Measurements from ENCODE around the gene RPL39. TPM values are rescaled to one million over a fixed set of nuclear protein-coding genes. Genes with fewer than 3 reads are reported as not detected.
"Not testable (repeated sequence)": the region's sequence is repeated elsewhere in the genome, so short reads cannot be mapped to it uniquely, and the experiment has no call there.

Gene RPL39
- total RNA-seq, 1 experiment from 2014 or later = 1,551 TPM

DNA sequence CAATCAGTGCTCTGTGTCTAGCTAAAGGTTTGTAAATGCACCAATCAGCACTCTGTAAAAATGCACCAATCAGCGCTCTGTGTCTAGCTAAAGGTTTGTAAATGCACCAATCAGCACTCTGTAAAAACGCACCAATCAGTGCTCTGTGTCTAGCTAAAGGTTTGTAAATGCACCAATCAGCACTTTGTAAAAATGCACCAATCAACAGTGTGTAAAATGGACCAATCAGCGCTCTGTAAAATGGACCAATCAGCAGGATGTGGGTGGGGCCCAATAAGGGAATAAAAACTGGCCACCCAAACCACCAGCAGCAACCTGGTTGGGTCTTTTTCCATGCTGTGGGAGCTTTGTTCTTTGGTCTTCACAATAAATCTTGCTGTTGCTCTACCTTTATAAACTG is 22.0 kb downstream of the RPL39 start:
- H3K36me3 Mint-ChIP-seq; H3K27me3 Mint-ChIP-seq (ENCODE audit: low read depth); CTCF ChIA-PET; H3K4me3 Mint-ChIP-seq; H3K4me1 Mint-ChIP-seq; ATAC-seq; H3K27ac Mint-ChIP-seq; POLR2A ChIA-PET; H3K9me3 Mint-ChIP-seq; DNase-seq (ENCODE audit: low spot score): not testable (repeated sequence)
- peak; percentile 21; the same call in 1 of the 2 replicates for TF ChIP-seq NFYB (CRISPR knock-in tag; conservative IDR thresholded peaks at IDR 0.05; ENCODE audit: low read depth)

- H3K9me3 Mint-ChIP-seq; H3K36me3 Mint-ChIP-seq; H3K4me1 Mint-ChIP-seq; H3K4me3 Mint-ChIP-seq; DNase-seq (ENCODE audit: low spot score); CTCF ChIA-PET; H3K27me3 Mint-ChIP-seq (ENCODE audit: low read depth); POLR2A ChIA-PET; ATAC-seq; H3K27ac Mint-ChIP-seq: not testable (repeated sequence)
These were observed 23.0 kb downstream of the RPL39 start for GRCh38 chrX:119768436-119768835.

DNA sequence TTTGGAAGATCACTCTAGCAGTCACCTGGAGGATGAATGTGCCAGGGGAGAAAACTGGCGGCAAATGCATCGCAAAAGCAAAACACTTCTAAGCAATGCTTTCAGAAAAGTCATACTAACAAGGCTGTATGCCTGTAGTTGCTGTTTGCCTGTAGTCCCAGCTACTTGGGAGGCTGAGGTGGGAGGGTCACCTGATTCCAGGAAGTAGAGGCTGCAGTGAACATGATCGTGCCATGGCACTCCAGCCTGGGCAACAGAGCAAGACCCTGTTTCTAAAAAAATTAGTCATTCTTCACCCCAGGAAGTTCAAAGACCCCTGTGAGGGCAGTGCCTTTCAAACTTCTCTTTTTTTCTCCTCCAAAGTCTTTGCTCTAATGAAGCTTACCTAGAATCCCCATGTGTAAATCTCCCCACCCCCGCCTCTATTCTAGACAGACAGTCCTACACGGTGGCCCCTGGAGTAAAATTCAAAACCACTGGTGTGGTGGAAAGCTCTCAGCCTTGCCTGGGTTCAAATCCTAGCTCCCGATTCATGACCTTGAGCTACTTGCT is 27.5 kb downstream of the RPL39 start:
- no peak overlapping the region for H3K4me3 Mint-ChIP-seq
- POLR2A ChIA-PET = no interaction called here
- peak overlapping the region; percentile 27; the same call in 1 of the 2 replicates for H3K27ac Mint-ChIP-seq
- peaks cover 13% of the 10 kb centered on the region for H3K27me3 Mint-ChIP-seq (ENCODE audit: low read depth)
- no peaks in the 10 kb centered on the region for H3K36me3 Mint-ChIP-seq
- no peaks in the 10 kb centered on the region for H3K9me3 Mint-ChIP-seq
- CTCF ChIA-PET = no interaction called here
- no peak for ATAC-seq
- peaks cover 14% of the 10 kb centered on the region for H3K4me1 Mint-ChIP-seq
- DNase-seq (ENCODE audit: low spot score) = no peak
- TF ChIP-seq USF2 (CRISPR knock-in tag; IDR thresholded peaks at IDR 0.05) (no peak), PRRX2 (CRISPR knock-in tag; IDR thresholded peaks at IDR 0.05) (no peak), NFE2L1 (CRISPR knock-in tag; IDR thresholded peaks at IDR 0.05) (no peak), CDX4 (CRISPR knock-in tag; IDR thresholded peaks at IDR 0.05; ENCODE audit: borderline replicate concordance) (no peak), MLX (CRISPR knock-in tag; IDR thresholded peaks at IDR 0.05) (no peak), TEAD4 (CRISPR knock-in tag; IDR thresholded peaks at IDR 0.05) (no peak), ZNF281 (CRISPR knock-in tag; IDR thresholded peaks at IDR 0.05) (no peak), MXD4 (CRISPR knock-in tag; IDR thresholded peaks at IDR 0.05; ENCODE audit: borderline replicate concordance) (no peak), TCF7 (CRISPR knock-in tag; IDR thresholded peaks at IDR 0.05; ENCODE audit: low read depth) (no peak), ZBTB43 (CRISPR knock-in tag; IDR thresholded peaks at IDR 0.05) (no peak), SMAD4 (CRISPR knock-in tag; IDR thresholded peaks at IDR 0.05) (no peak), CBFB (CRISPR knock-in tag; IDR thresholded peaks at IDR 0.05; ENCODE audit: low read depth) (no peak), ERG (CRISPR knock-in tag; IDR thresholded peaks at IDR 0.05) (no peak), SP1 (CRISPR knock-in tag; conservative IDR thresholded peaks at IDR 0.05) (no peak), ZNF423 (CRISPR knock-in tag; IDR thresholded peaks at IDR 0.05) (no peak), ZNF232 (CRISPR knock-in tag; IDR thresholded peaks at IDR 0.05) (no peak), TEAD1 (CRISPR knock-in tag; IDR thresholded peaks at IDR 0.05) (no peak), SOX15 (CRISPR knock-in tag; IDR thresholded peaks at IDR 0.05) (no peak)
- TF ChIP-seq, protein P1, sequence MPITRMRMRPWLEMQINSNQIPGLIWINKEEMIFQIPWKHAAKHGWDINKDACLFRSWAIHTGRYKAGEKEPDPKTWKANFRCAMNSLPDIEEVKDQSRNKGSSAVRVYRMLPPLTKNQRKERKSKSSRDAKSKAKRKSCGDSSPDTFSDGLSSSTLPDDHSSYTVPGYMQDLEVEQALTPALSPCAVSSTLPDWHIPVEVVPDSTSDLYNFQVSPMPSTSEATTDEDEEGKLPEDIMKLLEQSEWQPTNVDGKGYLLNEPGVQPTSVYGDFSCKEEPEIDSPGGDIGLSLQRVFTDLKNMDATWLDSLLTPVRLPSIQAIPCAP (CRISPR knock-in tag; IDR thresholded peaks at IDR 0.05) = no peak
- TF ChIP-seq, protein P2, sequence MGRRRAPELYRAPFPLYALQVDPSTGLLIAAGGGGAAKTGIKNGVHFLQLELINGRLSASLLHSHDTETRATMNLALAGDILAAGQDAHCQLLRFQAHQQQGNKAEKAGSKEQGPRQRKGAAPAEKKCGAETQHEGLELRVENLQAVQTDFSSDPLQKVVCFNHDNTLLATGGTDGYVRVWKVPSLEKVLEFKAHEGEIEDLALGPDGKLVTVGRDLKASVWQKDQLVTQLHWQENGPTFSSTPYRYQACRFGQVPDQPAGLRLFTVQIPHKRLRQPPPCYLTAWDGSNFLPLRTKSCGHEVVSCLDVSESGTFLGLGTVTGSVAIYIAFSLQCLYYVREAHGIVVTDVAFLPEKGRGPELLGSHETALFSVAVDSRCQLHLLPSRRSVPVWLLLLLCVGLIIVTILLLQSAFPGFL (CRISPR knock-in tag; IDR thresholded peaks at IDR 0.05; ENCODE audit: borderline replicate concordance) = no peak
